GM23338 (cell line): ENCODE results near the gene OSBPL1A. TPM values are rescaled to one million over a fixed set of nuclear protein-coding genes. Genes with fewer than 3 reads are reported as not detected.

Experiments
- ATAC-seq: fragments of 200-7000 bp; cut with Tn5 transposase; 3 replicates; pipeline ENCODE4 v1.9.1; 2020
- DNase-seq: peaks from one replicate; pipeline ENCODE4 v3.0.0-alpha.2; 2015; ENCODE audit warnings: low spot score
- H2AFZ ChIP-seq: fragments of 200-600 bp; sonication (generic); 2 replicates; pipeline ENCODE4 v1.8.0; 2016; ENCODE audit warnings: antibody characterized with exemption, mild to moderate bottlenecking, moderate library complexity
- H3F3A ChIP-seq: fragments of 200-600 bp; sonication (generic); replicated peaks from 2 replicates; pipeline ENCODE4 v1.8.0; 2017; ENCODE audit warnings: antibody characterized with exemption, mixed run types, low read depth
- H3K27ac ChIP-seq: fragments of 200-600 bp; sonication (generic); 2 replicates; pipeline ENCODE4 v1.6.1; 2016; ENCODE audit warnings: low read depth
- H3K27me3 ChIP-seq: fragments of 200-600 bp; sonication (generic); 2 replicates; pipeline ENCODE4 v1.8.0; 2016; ENCODE audit warnings: mild to moderate bottlenecking, mixed run types, moderate library complexity; ENCODE audit not compliant: insufficient read depth
- H3K36me3 ChIP-seq: fragments of 200-600 bp; sonication (generic); 2 replicates; pipeline ENCODE4 v1.8.0; 2016; ENCODE audit warnings: mild to moderate bottlenecking; ENCODE audit not compliant: insufficient read depth
- H3K4me1 ChIP-seq: fragments of 200-600 bp; sonication (generic); 2 replicates; pipeline ENCODE4 v1.8.0; 2016; ENCODE audit warnings: mild to moderate bottlenecking, moderate library complexity; ENCODE audit not compliant: insufficient read depth
- H3K4me2 ChIP-seq: fragments of 200-600 bp; sonication (generic); 2 replicates; pipeline ENCODE4 v1.7.1; 2017; ENCODE audit warnings: mixed run types
- H3K4me3 ChIP-seq: fragments of 200-600 bp; sonication (generic); 2 replicates; pipeline ENCODE4 v1.6.1; 2016; ENCODE audit warnings: mixed run types
- H3K79me2 ChIP-seq: fragments of 200-600 bp; sonication (generic); replicated peaks from 2 replicates; pipeline ENCODE4 v1.8.0; 2017; ENCODE audit warnings: mild to moderate bottlenecking; ENCODE audit not compliant: insufficient read depth
- H3K9me2 ChIP-seq: fragments of 200-600 bp; sonication (generic); 2 replicates; pipeline ENCODE4 v1.8.0; 2017; ENCODE audit not compliant: insufficient read depth
- H4K20me1 ChIP-seq: fragments of 200-600 bp; sonication (generic); replicated peaks from 2 replicates; pipeline ENCODE4 v1.8.0; 2017; ENCODE audit warnings: mild to moderate bottlenecking; ENCODE audit not compliant: insufficient read depth
- H3K27ac Mint-ChIP-seq: 2 replicates; pipeline ENCODE4 v1.8.0; 2020; ENCODE audit warnings: inconsistent platforms, mild to moderate bottlenecking, moderate library complexity, mixed read lengths
- H3K27me3 Mint-ChIP-seq: 3 replicates; pipeline ENCODE4 v1.8.0; 2022; ENCODE audit warnings: low read depth, mild to moderate bottlenecking, moderate library complexity, mixed read lengths, inconsistent platforms; ENCODE audit not compliant: insufficient read depth, poor library complexity
- H3K36me3 Mint-ChIP-seq: 3 replicates; pipeline ENCODE4 v1.8.0; 2021; ENCODE audit warnings: low read depth, mild to moderate bottlenecking, inconsistent platforms, moderate library complexity, mixed read lengths
- H3K4me1 Mint-ChIP-seq: 3 replicates; pipeline ENCODE4 v1.8.0; 2020; ENCODE audit warnings: mild to moderate bottlenecking, inconsistent platforms, mixed read lengths
- H3K4me3 Mint-ChIP-seq: 3 replicates; pipeline ENCODE4 v1.8.0; 2021; ENCODE audit warnings: moderate library complexity, mild to moderate bottlenecking, inconsistent platforms, mixed read lengths
- H3K9me3 Mint-ChIP-seq: 3 replicates; pipeline ENCODE4 v1.8.0; 2020; ENCODE audit warnings: moderate library complexity, mild to moderate bottlenecking, inconsistent platforms, mixed read lengths
- CTCF ChIP-seq, 2 experiments: fragments of 200-600 bp in 1 of 2; sonication (generic) in 1 of 2; conservative IDR thresholded peaks; 2 replicates each; pipeline versions ENCODE4 v1.5.1 to v1.6.1; 2016 to 2017; ENCODE audit warnings: antibody characterized with exemption in 2 of 2, low read depth in 2 of 2, mild to moderate bottlenecking in 2 of 2, moderate library complexity in 1 of 2
- ETS1 ChIP-seq: IDR thresholded peaks from 2 replicates; pipeline ENCODE4 v1.6.1; 2016; ENCODE audit warnings: antibody characterized with exemption
- EZH2phosphoT487 ChIP-seq: fragments of 200-600 bp; sonication (generic); IDR thresholded peaks from one replicate; pipeline ENCODE4 v1.8.1; 2018; ENCODE audit warnings: antibody characterized with exemption; ENCODE audit not compliant: unreplicated experiment
- JUNB ChIP-seq: IDR thresholded peaks from one replicate; pipeline ENCODE4 v1.6.1; 2016; ENCODE audit warnings: antibody characterized with exemption; ENCODE audit not compliant: unreplicated experiment
- NANOG ChIP-seq: IDR thresholded peaks from 2 replicates; pipeline ENCODE4 v1.6.1; 2016; ENCODE audit warnings: antibody characterized with exemption, borderline replicate concordance
- STAT1 ChIP-seq: IDR thresholded peaks from one replicate; pipeline ENCODE4 v1.6.1; 2016; ENCODE audit warnings: antibody characterized with exemption; ENCODE audit not compliant: unreplicated experiment
- ZNF462 ChIP-seq: fragments of 250-450 bp; sonication (Bioruptor Pico); IDR thresholded peaks from 2 replicates; pipeline ENCODE4 v1.5.0; 2020; ENCODE audit warnings: mild to moderate bottlenecking, moderate library complexity
- polyA plus RNA-seq: library from polyadenylated mRNA; unstranded; fragments of >200 nt; fragmentation: Nextera tagmentation; extraction: Ambion mirVana; gene quantifications from 2 replicates; pipeline ENCODE4 v1.2.1, GENCODE V29; 2016
- total RNA-seq: library from RNA; depleted of rRNA; stranded (reverse); fragments of >200 nt; shearing (Covaris generic); gene quantifications from 2 replicates; pipeline ENCODE4 v1.2.3, GENCODE V29; 2014

The OSBPL1A gene
- total and polyA plus RNA-seq, 2 experiments from 2014 or later: 55.6 to 71.4 TPM

GRCh38 chr18:24234850-24235418 lies 162.7 kb downstream of the OSBPL1A start:
- Histone ChIP-seq H3K4me2 (peak overlapping the region; percentile 42), H3K27me3 (no peaks in the 10 kb centered on the region), H3K4me1 (peaks cover 32% of the 10 kb centered on the region), H2AFZ (no peak overlapping the region), H3F3A (no peaks in the 10 kb centered on the region), H4K20me1 (0 out of 2 replicates have a peak, but pooled peaks cover under 1% of the 10 kb centered on the region), H3K79me2 (peaks cover under 1% of the 10 kb centered on the region; the same call in 1 of the 2 replicates), H3K36me3 (no peaks in the 10 kb centered on the region; the same call in 1 of the 2 replicates), H3K27ac (peak overlapping the region; percentile 76), H3K9me2 (no peaks in the 10 kb centered on the region), H3K4me3 (no peak overlapping the region)
- Mint-ChIP-seq H3K27ac (no peak overlapping the region; the same call in 1 of the 2 replicates), H3K27me3 (peaks cover 3% of the 10 kb centered on the region), H3K4me1 (peaks cover 49% of the 10 kb centered on the region), H3K36me3 (peaks cover 41% of the 10 kb centered on the region), H3K9me3 (no peaks in the 10 kb centered on the region; the same call in 2 of the 3 replicates), H3K4me3 (no peak overlapping the region)
- no peak for TF ChIP-seq ETS1
- no peak for TF ChIP-seq JUNB
- TF ChIP-seq CTCF (conservative IDR thresholded peaks at IDR 0.05; ENCODE audit: low read depth in 2 of 2): no peak
- TF ChIP-seq NANOG: no peak
- no peak for TF ChIP-seq STAT1
- TF ChIP-seq EZH2phosphoT487: no peak
- TF ChIP-seq ZNF462 (CRISPR knock-in tag): no peak
- no peak for ATAC-seq
- DNase-seq: no peak
